ENCODE results near the gene SCN5A.

Gene SCN5A

DNA sequence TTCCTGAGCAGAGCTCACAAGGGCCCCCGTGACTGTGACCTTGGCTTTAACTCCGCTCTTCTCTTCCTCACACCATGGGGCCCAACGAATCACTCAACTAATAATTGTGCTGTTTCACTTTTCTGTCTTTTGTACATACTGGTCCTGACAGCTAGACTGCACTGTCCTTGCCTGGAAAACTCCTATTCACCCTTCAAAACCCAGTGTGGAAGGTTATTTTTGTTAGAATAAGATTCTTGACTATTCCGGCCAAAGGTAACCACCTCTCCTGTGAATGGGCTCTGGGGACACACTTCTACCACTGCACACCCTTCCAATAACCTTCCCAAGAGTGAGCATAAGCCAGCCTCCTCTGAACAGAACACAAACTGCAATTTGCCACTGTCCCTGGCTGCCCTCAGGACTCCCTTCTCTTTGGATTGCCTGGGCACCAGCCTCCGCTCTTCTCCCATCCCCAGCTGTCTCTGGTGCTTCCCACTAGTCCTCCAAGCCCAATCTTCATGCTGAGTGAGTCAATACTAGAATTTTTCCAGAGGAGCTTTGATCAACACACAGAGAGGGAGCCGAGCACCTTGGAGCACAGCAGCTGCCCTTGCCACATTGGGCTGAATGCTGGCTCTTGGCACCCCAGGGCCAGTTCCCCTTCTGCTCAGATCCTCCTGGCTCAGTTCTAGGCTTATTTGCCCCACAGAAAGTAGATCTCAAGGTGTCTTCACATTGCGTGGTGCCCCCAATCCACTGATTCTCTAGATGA lies 2.1 kb downstream of the SCN5A start:
- no peak overlapping the region for H3K4me3 ChIP-seq (replicated peaks; ENCODE audit: low read depth, low read length)
- TF ChIP-seq, protein P1, sequence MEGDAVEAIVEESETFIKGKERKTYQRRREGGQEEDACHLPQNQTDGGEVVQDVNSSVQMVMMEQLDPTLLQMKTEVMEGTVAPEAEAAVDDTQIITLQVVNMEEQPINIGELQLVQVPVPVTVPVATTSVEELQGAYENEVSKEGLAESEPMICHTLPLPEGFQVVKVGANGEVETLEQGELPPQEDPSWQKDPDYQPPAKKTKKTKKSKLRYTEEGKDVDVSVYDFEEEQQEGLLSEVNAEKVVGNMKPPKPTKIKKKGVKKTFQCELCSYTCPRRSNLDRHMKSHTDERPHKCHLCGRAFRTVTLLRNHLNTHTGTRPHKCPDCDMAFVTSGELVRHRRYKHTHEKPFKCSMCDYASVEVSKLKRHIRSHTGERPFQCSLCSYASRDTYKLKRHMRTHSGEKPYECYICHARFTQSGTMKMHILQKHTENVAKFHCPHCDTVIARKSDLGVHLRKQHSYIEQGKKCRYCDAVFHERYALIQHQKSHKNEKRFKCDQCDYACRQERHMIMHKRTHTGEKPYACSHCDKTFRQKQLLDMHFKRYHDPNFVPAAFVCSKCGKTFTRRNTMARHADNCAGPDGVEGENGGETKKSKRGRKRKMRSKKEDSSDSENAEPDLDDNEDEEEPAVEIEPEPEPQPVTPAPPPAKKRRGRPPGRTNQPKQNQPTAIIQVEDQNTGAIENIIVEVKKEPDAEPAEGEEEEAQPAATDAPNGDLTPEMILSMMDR (IDR thresholded peaks at IDR 0.05; ENCODE audit: low read length, missing control alignments) = no peak
- no peak for DNase-seq (ENCODE audit: low read depth)

DNA sequence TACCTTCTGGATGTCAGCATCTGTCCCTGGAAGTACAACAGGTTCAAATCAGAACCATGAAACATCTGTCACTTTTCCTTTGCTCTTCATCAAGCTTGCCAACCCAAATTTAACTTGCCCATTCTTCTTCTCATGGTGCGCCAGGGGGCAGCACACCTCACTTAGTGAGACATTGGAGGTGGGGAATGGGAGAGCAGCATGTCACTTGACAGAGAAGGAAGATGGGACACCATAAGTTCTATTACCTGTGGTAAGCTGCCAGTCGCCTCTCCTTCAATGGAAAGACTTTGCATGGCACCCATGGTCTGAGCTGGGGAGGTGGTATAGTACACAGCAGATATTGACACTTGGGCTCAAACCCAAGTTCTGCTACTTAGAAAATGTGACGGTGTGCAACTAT lies 2.9 kb downstream of the SCN5A start:
- no peak overlapping the region for H3K4me3 ChIP-seq (replicated peaks; ENCODE audit: low read depth, low read length)
- peak; percentile 54 for DNase-seq (ENCODE audit: low read depth)
- TF ChIP-seq, protein P1 (IDR thresholded peaks at IDR 0.05; ENCODE audit: low read length, missing control alignments) = peak; percentile 54

DNA sequence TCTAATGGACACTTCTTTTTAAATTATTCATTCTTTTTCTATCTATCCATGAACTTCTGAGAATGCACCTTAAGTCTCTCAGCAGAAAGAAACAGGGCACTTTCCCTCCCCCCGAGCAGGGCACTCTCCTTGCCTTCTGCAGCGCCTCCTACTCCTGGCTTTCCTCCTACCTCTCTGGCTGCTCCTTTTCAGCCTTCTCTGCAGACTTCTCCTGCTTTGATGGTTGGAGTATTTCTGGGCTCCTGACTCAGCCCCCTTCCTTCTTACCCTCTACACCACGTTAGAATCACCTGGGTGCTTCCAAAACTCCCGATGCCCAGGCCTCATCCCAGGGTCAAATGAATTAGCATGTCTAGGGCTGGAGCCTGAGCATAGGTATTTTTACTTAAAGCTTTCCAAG lies 3.4 kb downstream of the SCN5A start:
- no peak overlapping the region for H3K4me3 ChIP-seq (replicated peaks; ENCODE audit: low read depth, low read length)
- no peak for DNase-seq (ENCODE audit: low read depth)
- TF ChIP-seq, protein P1 (IDR thresholded peaks at IDR 0.05; ENCODE audit: low read length, missing control alignments) = no peak

DNA sequence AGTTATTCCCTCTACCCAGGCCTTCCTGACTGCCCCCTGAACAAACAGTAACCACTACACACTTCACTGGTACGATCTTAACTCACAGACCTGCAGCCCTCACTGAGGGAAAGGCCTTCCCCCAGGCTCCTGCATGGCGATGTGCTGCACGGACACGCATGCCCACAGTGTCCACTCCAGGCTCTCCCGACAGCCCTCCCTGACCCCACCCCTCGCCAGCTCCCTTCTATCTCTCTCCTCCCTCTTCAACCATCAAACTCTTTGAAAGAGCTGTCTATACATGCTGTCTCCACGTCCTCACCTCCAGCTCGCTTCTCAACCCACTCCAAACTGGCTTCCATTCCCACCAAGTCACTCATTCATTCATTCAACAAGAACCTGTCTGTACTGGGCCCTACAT lies 3.9 kb downstream of the SCN5A start:
- TF ChIP-seq, protein P1 (IDR thresholded peaks at IDR 0.05; ENCODE audit: low read length, missing control alignments) = no peak
- no peak overlapping the region for H3K4me3 ChIP-seq (replicated peaks; ENCODE audit: low read depth, low read length)
- no peak for DNase-seq (ENCODE audit: low read depth)

DNA sequence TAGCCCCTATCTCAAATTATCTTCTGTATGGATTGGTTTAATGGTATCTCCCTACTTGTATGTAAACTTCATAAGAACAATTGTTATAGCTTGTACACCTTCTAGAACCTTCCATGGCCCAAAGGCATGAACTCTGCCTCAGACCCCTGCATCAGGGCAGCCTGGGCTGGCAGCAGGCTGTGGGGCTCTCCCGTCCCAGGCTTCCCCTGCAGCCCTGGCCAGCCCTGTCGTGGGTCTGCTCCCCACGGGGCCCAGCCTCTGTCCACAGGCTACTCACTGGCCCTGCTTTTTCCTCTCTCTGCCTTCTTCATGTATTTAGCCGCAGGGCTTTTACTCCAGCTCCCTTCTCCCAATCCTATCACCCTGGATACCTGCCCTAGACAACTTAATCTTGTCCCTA lies 4.4 kb downstream of the SCN5A start:
- TF ChIP-seq, protein P1 (IDR thresholded peaks at IDR 0.05; ENCODE audit: low read length, missing control alignments) = no peak
- DNase-seq (ENCODE audit: low read depth) = no peak
- H3K4me3 ChIP-seq (replicated peaks; ENCODE audit: low read depth, low read length) = no peak overlapping the region

DNA sequence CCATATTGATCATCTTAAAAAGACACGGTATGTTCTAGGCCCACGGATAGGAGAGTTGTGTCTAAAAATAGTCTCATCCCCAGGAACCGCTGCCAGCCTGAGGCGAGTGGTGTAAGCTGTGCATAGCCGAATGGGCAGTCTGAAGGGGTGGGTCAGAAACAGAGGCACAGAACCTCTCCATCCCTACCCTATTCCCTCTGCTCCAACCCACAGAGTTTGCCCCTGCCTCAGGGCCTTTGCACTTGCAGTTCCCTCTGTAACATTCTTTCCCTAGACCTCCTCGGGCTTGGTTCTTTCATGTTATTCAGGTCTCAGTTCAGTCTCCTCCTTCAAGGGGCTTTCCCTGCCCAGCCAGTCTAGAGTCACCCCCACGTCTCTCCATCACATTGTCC lies 4.8 kb downstream of the SCN5A start:
- TF ChIP-seq, protein P1 (IDR thresholded peaks at IDR 0.05; ENCODE audit: low read length, missing control alignments) = no peak
- no peak overlapping the region for H3K4me3 ChIP-seq (replicated peaks; ENCODE audit: low read depth, low read length)
- no peak for DNase-seq (ENCODE audit: low read depth)

Data from fibroblast of pulmonary artery (primary cell).